Loucy (cell line): ENCODE measurements around the gene MIF4GD.

ENCODE experiments used
- H2AFZ ChIP-seq: fragments of 200-600 bp; sonication (generic); 2 replicates; pipeline ENCODE4 v1.6.0; 2016; ENCODE audit warnings: antibody characterized with exemption, mild to moderate bottlenecking, low read length, moderate library complexity
- H3F3A ChIP-seq: fragments of 200-600 bp; 2 replicates; pipeline ENCODE4 v1.6.0; 2016; ENCODE audit warnings: antibody characterized with exemption, low read depth, mild to moderate bottlenecking
- H3K27me3 ChIP-seq: fragments of 200-600 bp; sonication (generic); 2 replicates; pipeline ENCODE4 v1.6.1; 2014; ENCODE audit warnings: low read length, mild to moderate bottlenecking; ENCODE audit not compliant: insufficient read depth, poor library complexity, severe bottlenecking
- H3K36me3 ChIP-seq: fragments of 200-600 bp; sonication (generic); 2 replicates; pipeline ENCODE4 v1.6.1; 2016; ENCODE audit warnings: low read length; ENCODE audit not compliant: insufficient read depth
- H3K4me1 ChIP-seq: fragments of 200-600 bp; sonication (generic); 2 replicates; pipeline ENCODE4 v1.5.1; 2014; ENCODE audit warnings: low read length, mild to moderate bottlenecking; ENCODE audit not compliant: insufficient read depth, poor library complexity, severe bottlenecking
- H3K4me2 ChIP-seq: fragments of 200-600 bp; sonication (generic); 2 replicates; pipeline ENCODE4 v1.6.0; 2014; ENCODE audit warnings: antibody characterized with exemption, low read length, low read depth, mild to moderate bottlenecking; ENCODE audit not compliant: poor library complexity, severe bottlenecking
- H3K4me3 ChIP-seq: fragments of 200-600 bp; sonication (generic); 2 replicates; pipeline ENCODE4 v1.5.1; 2014; ENCODE audit warnings: low read length, mild to moderate bottlenecking, mixed read lengths; ENCODE audit not compliant: poor library complexity, severe bottlenecking
- H3K79me2 ChIP-seq: fragments of 200-600 bp; sonication (generic); 2 replicates; pipeline ENCODE4 v1.6.1; 2014; ENCODE audit warnings: low read length; ENCODE audit not compliant: insufficient read depth
- H3K9ac ChIP-seq: fragments of 200-600 bp; sonication (generic); 2 replicates; pipeline ENCODE4 v1.6.0; 2014; ENCODE audit warnings: mild to moderate bottlenecking, low read depth, low read length, moderate library complexity; ENCODE audit not compliant: poor library complexity, severe bottlenecking
- H3K9me2 ChIP-seq: fragments of 200-600 bp; sonication (generic); replicated peaks from 2 replicates; pipeline ENCODE4 v1.6.1; 2016; ENCODE audit warnings: low read depth, low read length, mixed read lengths
- H3K9me3 ChIP-seq: fragments of 200-600 bp; sonication (generic); 2 replicates; pipeline ENCODE4 v1.6.1; 2014; ENCODE audit warnings: mild to moderate bottlenecking, antibody characterized with exemption, low read length, low read depth; ENCODE audit not compliant: insufficient read depth
- H4K20me1 ChIP-seq: fragments of 200-600 bp; sonication (generic); 2 replicates; pipeline ENCODE4 v1.6.0; 2014; ENCODE audit warnings: antibody characterized with exemption, low read length, mild to moderate bottlenecking; ENCODE audit not compliant: insufficient read depth, poor library complexity, severe bottlenecking
- CTCF ChIP-seq: fragments of 200-600 bp; sonication (generic); conservative IDR thresholded peaks from 2 replicates; pipeline ENCODE4 v1.5.1; 2014; ENCODE audit warnings: mild to moderate bottlenecking, antibody characterized with exemption, low read length
- EZH2phosphoT487 ChIP-seq: fragments of 200-600 bp; IDR thresholded peaks from 2 replicates; pipeline ENCODE4 v1.6.1; 2018; ENCODE audit warnings: antibody characterized with exemption, mild to moderate bottlenecking, moderate library complexity, borderline replicate concordance

The MIF4GD gene

GRCh38 chr17:75318211-75318610 is 47.2 kb upstream of the MIF4GD start:
- no peak overlapping the region for H2AFZ ChIP-seq
- H3K4me1 ChIP-seq: peaks cover 1% of the 10 kb centered on the region
- H3K9me2 ChIP-seq: no peaks in the 10 kb centered on the region
- TF ChIP-seq EZH2phosphoT487 (no peak), CTCF (no peak)
- H3K4me3 ChIP-seq: no peak overlapping the region
- H3K4me2 ChIP-seq: no peak overlapping the region
- no peak overlapping the region for H3K9ac ChIP-seq
- H3K36me3 ChIP-seq: peaks cover 56% of the 10 kb centered on the region
- H3K9me3 ChIP-seq: no peaks in the 10 kb centered on the region
- H3K27me3 ChIP-seq: no peaks in the 10 kb centered on the region
- H4K20me1 ChIP-seq: no peaks in the 10 kb centered on the region
- H3F3A ChIP-seq: no peaks in the 10 kb centered on the region
- H3K79me2 ChIP-seq: peaks cover 9% of the 10 kb centered on the region; the same call in 1 of the 2 replicates

- Histone ChIP-seq H3K27me3 (no peaks in the 10 kb centered on the region), H3F3A (no peaks in the 10 kb centered on the region), H3K9me2 (no peaks in the 10 kb centered on the region), H2AFZ (no peak overlapping the region), H3K4me3 (no peak overlapping the region), H3K9ac (no peak overlapping the region), H3K79me2 (peaks cover 9% of the 10 kb centered on the region; the same call in 1 of the 2 replicates), H3K36me3 (peaks cover 54% of the 10 kb centered on the region), H4K20me1 (no peaks in the 10 kb centered on the region), H3K9me3 (no peaks in the 10 kb centered on the region), H3K4me2 (no peak overlapping the region), H3K4me1 (no peaks in the 10 kb centered on the region)
- TF ChIP-seq EZH2phosphoT487: no peak
- no peak for TF ChIP-seq CTCF
Observed at GRCh38 chr17:75317671-75318070, 46.6 kb upstream of the MIF4GD start.

GRCh38 chr17:75316253-75316652 is 45.2 kb upstream of the MIF4GD start:
- no peak overlapping the region for H2AFZ ChIP-seq
- TF ChIP-seq CTCF: no peak
- TF ChIP-seq EZH2phosphoT487: no peak
- H3K79me2 ChIP-seq: no peaks in the 10 kb centered on the region
- no peaks in the 10 kb centered on the region for H4K20me1 ChIP-seq
- no peaks in the 10 kb centered on the region for H3K27me3 ChIP-seq
- H3K4me2 ChIP-seq: no peak overlapping the region
- H3K36me3 ChIP-seq: peaks cover 40% of the 10 kb centered on the region
- no peak overlapping the region for H3K4me3 ChIP-seq
- H3K9me2 ChIP-seq: no peaks in the 10 kb centered on the region
- no peaks in the 10 kb centered on the region for H3K4me1 ChIP-seq
- H3K9me3 ChIP-seq: no peaks in the 10 kb centered on the region
- no peaks in the 10 kb centered on the region for H3F3A ChIP-seq
- no peak overlapping the region for H3K9ac ChIP-seq
